Fibroblast of skin of right quadriceps (primary cell): ENCODE measurements around the gene DCXR.
"Not testable (repeated sequence)": the region's sequence is repeated elsewhere in the genome, so short reads cannot be mapped to it uniquely, and the experiment has no call there.

Experiments
- DNase-seq: peaks from one replicate; pipeline ENCODE4 v3.0.0-alpha.2; 2013

DCXR gene

GRCh38 chr17:82054351-82055022 is 17.0 kb upstream of the DCXR start:
- DNase-seq = no peak

GRCh38 chr17:82053556-82054263 is 16.2 kb upstream of the DCXR start:
- no peak for DNase-seq

GRCh38 chr17:82053130-82053529 is 15.6 kb upstream of the DCXR start:
- DNase-seq = no peak

GRCh38 chr17:82052638-82053059 is 15.2 kb upstream of the DCXR start:
- no peak for DNase-seq

- peak; percentile 37 for DNase-seq
Measured at GRCh38 chr17:82051776-82052637, 14.5 kb upstream of the DCXR start, which contains the start of the genes GPS1 and RFNG. Gene GPS1 (plus strand): TSS chr17:82051898. CDS start chr17:82051932, 34 bp downstream. Gene RFNG (minus strand): TSS chr17:82051811. CDS start chr17:82051766, 45 bp downstream.

GRCh38 chr17:82050761-82051641 is 13.5 kb upstream of the DCXR start:
- no peak for DNase-seq

GRCh38 chr17:82050152-82050760 is 12.8 kb upstream of the DCXR start:
- DNase-seq = no peak

GRCh38 chr17:82049521-82049971 is 12.0 kb upstream of the DCXR start:
- DNase-seq = no peak

- no peak for DNase-seq
Measured at GRCh38 chr17:82049106-82049505, 11.6 kb upstream of the DCXR start.

- no peak for DNase-seq
Measured at GRCh38 chr17:82048571-82048971, 11.1 kb upstream of the DCXR start.

- no peak for DNase-seq
Measured at GRCh38 chr17:82047914-82048570, 10.5 kb upstream of the DCXR start.

GRCh38 chr17:82047379-82047778 is 9.9 kb upstream of the DCXR start:
- DNase-seq = no peak

GRCh38 chr17:82046903-82047302 is 9.4 kb upstream of the DCXR start:
- no peak for DNase-seq

GRCh38 chr17:82045936-82046484 is 8.5 kb upstream of the DCXR start:
- DNase-seq = no peak

GRCh38 chr17:82043507-82043906 is 6.0 kb upstream of the DCXR start:
- DNase-seq = no peak

- DNase-seq = no peak
Measured at GRCh38 chr17:82042649-82043048, 5.2 kb upstream of the DCXR start.

- DNase-seq = no peak
Measured at GRCh38 chr17:82041144-82041814, 3.8 kb upstream of the DCXR start.

- no peak for DNase-seq
Measured at GRCh38 chr17:82039695-82040299, 2.3 kb upstream of the DCXR start.

GRCh38 chr17:82038796-82039409 is 1.4 kb upstream of the DCXR start:
- DNase-seq = not testable (repeated sequence)

- DNase-seq = no peak
Measured at GRCh38 chr17:82037889-82038195, 345 bp upstream of the DCXR start.
